IMR-90 (cell line): ENCODE measurements around the gene TMEM190. TPM values are rescaled to one million over a fixed set of nuclear protein-coding genes. Genes with fewer than 3 reads are reported as not detected.

Source experiments
- ATAC-seq: fragments of 200-7000 bp; cut with Tn5 transposase; 2 replicates; pipeline ENCODE4 v1.9.1; 2020; ENCODE audit warnings: low read depth, mild to moderate bottlenecking, moderate library complexity
- BruUV-seq: library from RNA; stranded (reverse); fragments of 400-500 nt; replicated peaks from 2 replicates; lab custom pipeline; 2021; lab: Mats Ljungman, UMichigan
- CTCF ChIA-PET: fragments of 300-600 bp; formaldehyde crosslinking; extraction: SDS; loops from one replicate; lab custom pipeline; 2021; ENCODE audit warnings: antibody characterized with exemption; lab: Yijun Ruan, JAX
- POLR2A ChIA-PET: fragments of 300-600 bp; sonication (Branson Sonifier 250); formaldehyde crosslinking; loops from one replicate; lab custom pipeline; 2022; ENCODE audit warnings: antibody characterized with exemption; ENCODE audit not compliant: unreplicated experiment; lab: Charles Lee
- DNase-seq: peaks from one replicate; pipeline ENCODE4 v3.0.0; 2013
- H2AFZ ChIP-seq: replicated peaks from 2 replicates; pipeline ENCODE3; 2013; ENCODE audit warnings: low read length, mild to moderate bottlenecking; ENCODE audit not compliant: poor library complexity
- H2AK5ac ChIP-seq: 2 replicates; pipeline ENCODE4 v1.6.1; 2013; ENCODE audit warnings: low read depth, low read length, inconsistent platforms
- H2AK9ac ChIP-seq: replicated peaks from 2 replicates; pipeline ENCODE3; 2013; ENCODE audit warnings: mild to moderate bottlenecking, low read depth, low read length, moderate library complexity; ENCODE audit not compliant: poor library complexity
- H2BK120ac ChIP-seq: 2 replicates; pipeline ENCODE4 v1.6.1; 2013; ENCODE audit warnings: low read depth, low read length, inconsistent platforms
- H2BK15ac ChIP-seq: 3 replicates; pipeline ENCODE4 v1.6.1; 2013; ENCODE audit warnings: low read depth, low read length, inconsistent platforms
- H2BK20ac ChIP-seq: 2 replicates; pipeline ENCODE4 v1.6.1; 2013; ENCODE audit warnings: low read depth, mild to moderate bottlenecking, inconsistent platforms, low read length, moderate library complexity
- H2BK5ac ChIP-seq: 2 replicates; pipeline ENCODE4 v1.6.1; 2013; ENCODE audit warnings: mild to moderate bottlenecking, low read depth, low read length, inconsistent platforms; ENCODE audit not compliant: poor library complexity, severe bottlenecking
- H3K14ac ChIP-seq: replicated peaks from 2 replicates; pipeline ENCODE4 v1.6.1; 2013; ENCODE audit warnings: low read depth, low read length, inconsistent platforms
- H3K18ac ChIP-seq: 2 replicates; pipeline ENCODE4 v1.6.1; 2013; ENCODE audit warnings: low read depth, low read length, control low read depth
- H3K23ac ChIP-seq: 2 replicates; pipeline ENCODE4 v1.6.1; 2013; ENCODE audit warnings: low read depth, low read length, inconsistent platforms
- H3K27ac ChIP-seq: 2 replicates; pipeline ENCODE4 v1.5.1; 2013; ENCODE audit warnings: mild to moderate bottlenecking, control low read depth, low read length; ENCODE audit not compliant: insufficient read depth
- H3K27me3 ChIP-seq: 2 replicates; pipeline ENCODE4 v1.6.1; 2013; ENCODE audit warnings: low read length; ENCODE audit not compliant: control insufficient read depth, insufficient read depth
- H3K36me3 ChIP-seq: 2 replicates; pipeline ENCODE4 v1.6.1; 2013; ENCODE audit warnings: low read length, mixed read lengths; ENCODE audit not compliant: control insufficient read depth, insufficient read depth
- H3K4ac ChIP-seq: 2 replicates; pipeline ENCODE4 v1.6.1; 2013; ENCODE audit warnings: low read depth, low read length, inconsistent platforms
- H3K4me1 ChIP-seq: 2 replicates; pipeline ENCODE4 v1.6.1; 2013; ENCODE audit warnings: low read length, mixed read lengths; ENCODE audit not compliant: control insufficient read depth, insufficient read depth
- H3K4me2 ChIP-seq: 2 replicates; pipeline ENCODE4 v1.6.1; 2013; ENCODE audit warnings: low read depth, mild to moderate bottlenecking, control low read depth, low read length, moderate library complexity
- H3K4me3 ChIP-seq: 2 replicates; pipeline ENCODE4 v1.5.1; 2013; ENCODE audit warnings: low read depth, mild to moderate bottlenecking, control low read depth, low read length, moderate library complexity; ENCODE audit not compliant: insufficient read depth
- H3K56ac ChIP-seq: 2 replicates; pipeline ENCODE4 v1.6.1; 2013; ENCODE audit warnings: low read length, inconsistent platforms; ENCODE audit not compliant: insufficient read depth; ENCODE audit errors: extremely low read depth
- H3K79me1 ChIP-seq, 2 experiments: 2 replicates each; pipeline ENCODE4 v1.6.1; 2013; ENCODE audit warnings: low read length in 2 of 2, inconsistent platforms in 1 of 2, low read depth in 1 of 2
- H3K9ac ChIP-seq: 2 replicates; pipeline ENCODE4 v1.6.1; 2013; ENCODE audit warnings: low read depth, low read length, control low read depth
- H3K9me1 ChIP-seq: 2 replicates; pipeline ENCODE4 v1.6.1; 2013; ENCODE audit warnings: low read length, inconsistent platforms; ENCODE audit not compliant: insufficient read depth
- H3K9me3 ChIP-seq: 2 replicates; pipeline ENCODE4 v1.6.1; 2013; ENCODE audit warnings: low read length; ENCODE audit not compliant: control insufficient read depth, insufficient read depth
- H4K20me1 ChIP-seq: 2 replicates; pipeline ENCODE4 v1.6.1; 2013; ENCODE audit warnings: low read length, inconsistent platforms; ENCODE audit not compliant: insufficient read depth
- H4K5ac ChIP-seq: 2 replicates; pipeline ENCODE4 v1.6.1; 2013; ENCODE audit warnings: mild to moderate bottlenecking, low read depth, low read length, control low read depth
- H4K8ac ChIP-seq, 2 experiments: 2 replicates each; pipeline ENCODE4 v1.6.1; 2013; ENCODE audit warnings: low read depth in 2 of 2, low read length in 2 of 2, control low read depth in 1 of 2, inconsistent platforms in 1 of 2
- H4K91ac ChIP-seq: 2 replicates; pipeline ENCODE4 v1.6.1; 2013; ENCODE audit warnings: low read depth, low read length, inconsistent platforms; ENCODE audit not compliant: insufficient read depth
- CEBPB ChIP-seq: IDR thresholded peaks from 2 replicates; pipeline ENCODE4 v1.6.1; 2012; ENCODE audit warnings: low read depth, low read length, improper control_type of control experiment
- CHD1 ChIP-seq: IDR thresholded peaks from 2 replicates; pipeline ENCODE4 v1.6.1; 2012; ENCODE audit warnings: low read depth, low read length, improper control_type of control experiment
- MAFK ChIP-seq: IDR thresholded peaks from 2 replicates; pipeline ENCODE4 v1.6.1; 2012; ENCODE audit warnings: low read depth, low read length, improper control_type of control experiment
- MAZ ChIP-seq: IDR thresholded peaks from 2 replicates; pipeline ENCODE4 v1.6.1; 2012; ENCODE audit warnings: low read depth, mild to moderate bottlenecking, low read length, improper control_type of control experiment, moderate library complexity, borderline replicate concordance
- MXI1 ChIP-seq: IDR thresholded peaks from 2 replicates; pipeline ENCODE4 v1.6.1; 2012; ENCODE audit warnings: low read depth, mild to moderate bottlenecking, low read length, moderate library complexity, borderline replicate concordance
- NFE2L2 ChIP-seq: fragments of 150-350 bp; IDR thresholded peaks from 2 replicates; pipeline ENCODE4 v1.6.1; 2016; ENCODE audit warnings: low read depth, mild to moderate bottlenecking, low read length
- POLR2A ChIP-seq: IDR thresholded peaks from 2 replicates; pipeline ENCODE4 v1.6.1; 2012; ENCODE audit warnings: mild to moderate bottlenecking, low read depth, low read length
- RAD21 ChIP-seq: IDR thresholded peaks from 2 replicates; pipeline ENCODE4 v1.6.1; 2012; ENCODE audit warnings: low read length, improper control_type of control experiment
- USF2 ChIP-seq: fragments of 150-350 bp; IDR thresholded peaks from 2 replicates; pipeline ENCODE4 v1.6.1; 2017; ENCODE audit warnings: mild to moderate bottlenecking, antibody characterized with exemption, low read length, low read depth
- WGBS, 2 experiments: methylation state at CpG; one replicate each; pipeline versions ENCODE4 v1.1.5 to v1.1.7; 2013; ENCODE audit warnings: missing lambda C conversion rate in 2 of 2; ENCODE audit not compliant: insufficient read length in 1 of 2; ENCODE audit errors: extremely low coverage in 2 of 2; 5-methylcytosine and 5-hydroxymethylcytosine counted together
- dilution Hi-C: fragments of 300-500 bp; cut with HindIII; formaldehyde crosslinking; loops from one replicate; pipeline ENCODE4 v1.14.3; 2018; ENCODE audit warnings: low sequenced_read_pairs; ENCODE audit not compliant: unreplicated experiment
- in situ Hi-C: fragments of 300-500 bp; cut with MboI; formaldehyde crosslinking; loops from 3 replicates; pipeline ENCODE4 v1.14.3; 2019; ENCODE audit warnings: low sequenced_read_pairs, inconsistent platforms, mixed read lengths
- intact Hi-C: fragments of 100-400 bp; cut with micrococcal nuclease; formaldehyde crosslinking; loops from 2 replicates; pipeline ENCODE4 v1.10.0; 2022
- polyA plus RNA-seq, 3 experiments: library from polyadenylated mRNA; depleted of rRNA; stranded (reverse); fragments of >200 nt; gene quantifications; 2 replicates each; pipeline ENCODE4 v1.2.3, GENCODE V29; 2012; ENCODE audit warnings: low replicate concordance in 1 of 3
- total RNA-seq: library from RNA; depleted of rRNA; stranded (reverse); fragments of >200 nt; gene quantifications from 2 replicates; pipeline ENCODE4 v1.2.3, GENCODE V29; 2012
- TF ChIP-seq, protein P1 (sequence below): fragments of 150-350 bp; IDR thresholded peaks from 2 replicates; pipeline ENCODE4 v1.6.1; 2016; ENCODE audit warnings: low read depth, mild to moderate bottlenecking, low read length, moderate library complexity, borderline replicate concordance
- TF ChIP-seq, protein P2 (sequence below): conservative IDR thresholded peaks from 2 replicates; pipeline ENCODE4 v1.5.1; 2012; ENCODE audit warnings: mild to moderate bottlenecking, low read depth, low read length, improper control_type of control experiment

TMEM190 gene
- total and polyA plus RNA-seq, 2 of the 4 experiments (the other 2 are of a cell fraction) = 1.6 TPM; not detected in 1

DNA sequence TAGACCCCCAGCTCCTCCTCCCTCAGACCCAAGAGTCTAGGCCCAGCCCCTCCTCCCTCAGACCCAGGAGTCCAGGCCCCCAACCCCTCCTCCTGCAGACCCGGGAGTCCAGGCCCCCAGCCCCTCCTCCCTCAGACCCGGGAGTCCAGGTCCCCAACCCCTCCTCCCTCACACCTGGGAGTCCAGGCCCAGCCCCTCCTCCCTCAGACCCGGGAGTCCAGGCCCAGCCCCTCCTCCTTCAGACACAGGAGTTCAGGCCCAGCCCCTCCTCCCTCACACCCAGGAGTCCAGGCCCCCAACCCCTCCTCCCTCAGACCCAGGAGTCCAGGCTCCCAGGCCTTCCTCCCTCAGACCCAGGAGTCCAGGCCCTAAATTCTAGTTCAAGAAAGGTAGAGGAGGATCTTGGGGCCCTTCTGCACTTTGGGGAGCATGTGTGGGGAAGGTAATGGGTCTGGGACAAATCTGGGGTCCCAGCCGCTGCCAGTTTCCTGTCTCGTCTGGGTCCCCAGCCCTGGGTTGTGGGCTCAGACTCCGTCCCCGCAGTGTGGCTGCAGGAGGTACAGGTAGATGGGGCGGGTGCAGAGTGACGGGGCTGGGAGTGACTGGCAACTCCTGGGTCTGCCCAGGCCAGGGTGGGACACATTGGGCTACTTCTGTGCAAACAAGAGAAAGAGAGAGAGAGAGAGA, 3.2 kb upstream of the TMEM190 start:
- Histone ChIP-seq H3K14ac (peak overlapping the region; percentile 83), H2BK5ac (peak overlapping the region; percentile 96), H4K20me1 (peaks cover 12% of the 10 kb centered on the region), H3K4me3 (no peak overlapping the region), H3K27me3 (no peaks in the 10 kb centered on the region), H3K27ac (peak overlapping the region; percentile 96), H2BK20ac (peak overlapping the region; percentile 89), H2AK9ac (peak overlapping the region; percentile 99), H2AFZ (peak overlapping the region; percentile 93), H4K8ac (peak overlapping the region; percentile 82 to 86), H3K79me1 (peaks cover 5 to 32% of the 10 kb centered on the region in 2 experiments; a peak in 3 of 4 replicates), H3K18ac (peak overlapping the region; percentile 91), H2AK5ac (peak overlapping the region; percentile 98), H3K56ac (peak overlapping the region; percentile 72), H2BK120ac (peak overlapping the region; percentile 91), H3K4me2 (0 out of 2 replicates have a peak overlapping the region, but pooled peaks have one; percentile 38), H3K9ac (peak overlapping the region; percentile 58), H3K36me3 (peaks cover 4% of the 10 kb centered on the region; the same call in 1 of the 2 replicates), H3K4ac (peak overlapping the region; percentile 82), H4K91ac (peak overlapping the region; percentile 98), H2BK15ac (peak overlapping the region; percentile 69; the same call in 1 of the 3 replicates), H3K4me1 (peaks cover 40% of the 10 kb centered on the region), H4K5ac (peak overlapping the region; percentile 76), H3K9me3 (no peaks in the 10 kb centered on the region), H3K23ac (peak overlapping the region; percentile 61), H3K9me1 (peaks cover 13% of the 10 kb centered on the region; the same call in 1 of the 2 replicates)
- ATAC-seq (no peak), DNase-seq (no peak)
- dilution Hi-C loops = no loop called here
- TF ChIP-seq MAZ = no peak; the same call in 1 of the 2 replicates
- TF ChIP-seq CEBPB = no peak
- no peak for TF ChIP-seq RAD21
- no peak for TF ChIP-seq CHD1
- no peak for TF ChIP-seq POLR2A
- TF ChIP-seq, protein P1, sequence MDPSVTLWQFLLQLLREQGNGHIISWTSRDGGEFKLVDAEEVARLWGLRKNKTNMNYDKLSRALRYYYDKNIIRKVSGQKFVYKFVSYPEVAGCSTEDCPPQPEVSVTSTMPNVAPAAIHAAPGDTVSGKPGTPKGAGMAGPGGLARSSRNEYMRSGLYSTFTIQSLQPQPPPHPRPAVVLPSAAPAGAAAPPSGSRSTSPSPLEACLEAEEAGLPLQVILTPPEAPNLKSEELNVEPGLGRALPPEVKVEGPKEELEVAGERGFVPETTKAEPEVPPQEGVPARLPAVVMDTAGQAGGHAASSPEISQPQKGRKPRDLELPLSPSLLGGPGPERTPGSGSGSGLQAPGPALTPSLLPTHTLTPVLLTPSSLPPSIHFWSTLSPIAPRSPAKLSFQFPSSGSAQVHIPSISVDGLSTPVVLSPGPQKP = no peak
- no peak for TF ChIP-seq MAFK
- no peak for TF ChIP-seq NFE2L2
- TF ChIP-seq MXI1 = no peak
- TF ChIP-seq, protein P2, sequence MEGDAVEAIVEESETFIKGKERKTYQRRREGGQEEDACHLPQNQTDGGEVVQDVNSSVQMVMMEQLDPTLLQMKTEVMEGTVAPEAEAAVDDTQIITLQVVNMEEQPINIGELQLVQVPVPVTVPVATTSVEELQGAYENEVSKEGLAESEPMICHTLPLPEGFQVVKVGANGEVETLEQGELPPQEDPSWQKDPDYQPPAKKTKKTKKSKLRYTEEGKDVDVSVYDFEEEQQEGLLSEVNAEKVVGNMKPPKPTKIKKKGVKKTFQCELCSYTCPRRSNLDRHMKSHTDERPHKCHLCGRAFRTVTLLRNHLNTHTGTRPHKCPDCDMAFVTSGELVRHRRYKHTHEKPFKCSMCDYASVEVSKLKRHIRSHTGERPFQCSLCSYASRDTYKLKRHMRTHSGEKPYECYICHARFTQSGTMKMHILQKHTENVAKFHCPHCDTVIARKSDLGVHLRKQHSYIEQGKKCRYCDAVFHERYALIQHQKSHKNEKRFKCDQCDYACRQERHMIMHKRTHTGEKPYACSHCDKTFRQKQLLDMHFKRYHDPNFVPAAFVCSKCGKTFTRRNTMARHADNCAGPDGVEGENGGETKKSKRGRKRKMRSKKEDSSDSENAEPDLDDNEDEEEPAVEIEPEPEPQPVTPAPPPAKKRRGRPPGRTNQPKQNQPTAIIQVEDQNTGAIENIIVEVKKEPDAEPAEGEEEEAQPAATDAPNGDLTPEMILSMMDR = no peak
- TF ChIP-seq USF2 = no peak
- intact Hi-C loops = no loop called here
- in situ Hi-C loops = no loop called here
- 100% methylated on average over 1 of the region's 9 CpGs; no CpG with 5 or more reads in 1 of the 2 experiments for WGBS, 2 experiments
- CTCF ChIA-PET = no interaction called here
- POLR2A ChIA-PET = no interaction called here
- no TSS peak for BruUV-seq
